IMR-90 (cell line): ENCODE measurements around the gene ASB13. TPM values are rescaled to one million over a fixed set of nuclear protein-coding genes. Genes with fewer than 3 reads are reported as not detected.
A peak's percentile ranks its signal among the peaks of the same experiment; 100 is the strongest.

Experiments
- ATAC-seq: fragments of 200-7000 bp; cut with Tn5 transposase; 2 replicates; pipeline ENCODE4 v1.9.1; 2020; ENCODE audit warnings: low read depth, mild to moderate bottlenecking, moderate library complexity
- BruUV-seq: library from RNA; stranded (reverse); fragments of 400-500 nt; replicated peaks from 2 replicates; lab custom pipeline; 2021; lab: Mats Ljungman, UMichigan
- CTCF ChIA-PET: fragments of 300-600 bp; formaldehyde crosslinking; extraction: SDS; loops from one replicate; lab custom pipeline; 2021; ENCODE audit warnings: antibody characterized with exemption; lab: Yijun Ruan, JAX
- POLR2A ChIA-PET: fragments of 300-600 bp; sonication (Branson Sonifier 250); formaldehyde crosslinking; loops from one replicate; lab custom pipeline; 2022; ENCODE audit warnings: antibody characterized with exemption; ENCODE audit not compliant: unreplicated experiment; lab: Charles Lee
- DNase-seq: peaks from one replicate; pipeline ENCODE4 v3.0.0; 2013
- H2AFZ ChIP-seq: replicated peaks from 2 replicates; pipeline ENCODE3; 2013; ENCODE audit warnings: low read length, mild to moderate bottlenecking; ENCODE audit not compliant: poor library complexity
- H2AK5ac ChIP-seq: 2 replicates; pipeline ENCODE4 v1.6.1; 2013; ENCODE audit warnings: low read depth, low read length, inconsistent platforms
- H2AK9ac ChIP-seq: replicated peaks from 2 replicates; pipeline ENCODE3; 2013; ENCODE audit warnings: mild to moderate bottlenecking, low read depth, low read length, moderate library complexity; ENCODE audit not compliant: poor library complexity
- H2BK120ac ChIP-seq: 2 replicates; pipeline ENCODE4 v1.6.1; 2013; ENCODE audit warnings: low read depth, low read length, inconsistent platforms
- H2BK15ac ChIP-seq: 3 replicates; pipeline ENCODE4 v1.6.1; 2013; ENCODE audit warnings: low read depth, low read length, inconsistent platforms
- H2BK20ac ChIP-seq: 2 replicates; pipeline ENCODE4 v1.6.1; 2013; ENCODE audit warnings: low read depth, mild to moderate bottlenecking, inconsistent platforms, low read length, moderate library complexity
- H2BK5ac ChIP-seq: 2 replicates; pipeline ENCODE4 v1.6.1; 2013; ENCODE audit warnings: mild to moderate bottlenecking, low read depth, low read length, inconsistent platforms; ENCODE audit not compliant: poor library complexity, severe bottlenecking
- H3K14ac ChIP-seq: replicated peaks from 2 replicates; pipeline ENCODE4 v1.6.1; 2013; ENCODE audit warnings: low read depth, low read length, inconsistent platforms
- H3K18ac ChIP-seq: 2 replicates; pipeline ENCODE4 v1.6.1; 2013; ENCODE audit warnings: low read depth, low read length, control low read depth
- H3K23ac ChIP-seq: 2 replicates; pipeline ENCODE4 v1.6.1; 2013; ENCODE audit warnings: low read depth, low read length, inconsistent platforms
- H3K27ac ChIP-seq: 2 replicates; pipeline ENCODE4 v1.5.1; 2013; ENCODE audit warnings: mild to moderate bottlenecking, control low read depth, low read length; ENCODE audit not compliant: insufficient read depth
- H3K27me3 ChIP-seq: 2 replicates; pipeline ENCODE4 v1.6.1; 2013; ENCODE audit warnings: low read length; ENCODE audit not compliant: control insufficient read depth, insufficient read depth
- H3K36me3 ChIP-seq: 2 replicates; pipeline ENCODE4 v1.6.1; 2013; ENCODE audit warnings: low read length, mixed read lengths; ENCODE audit not compliant: control insufficient read depth, insufficient read depth
- H3K4ac ChIP-seq: 2 replicates; pipeline ENCODE4 v1.6.1; 2013; ENCODE audit warnings: low read depth, low read length, inconsistent platforms
- H3K4me1 ChIP-seq: 2 replicates; pipeline ENCODE4 v1.6.1; 2013; ENCODE audit warnings: low read length, mixed read lengths; ENCODE audit not compliant: control insufficient read depth, insufficient read depth
- H3K4me2 ChIP-seq: 2 replicates; pipeline ENCODE4 v1.6.1; 2013; ENCODE audit warnings: low read depth, mild to moderate bottlenecking, control low read depth, low read length, moderate library complexity
- H3K4me3 ChIP-seq: 2 replicates; pipeline ENCODE4 v1.5.1; 2013; ENCODE audit warnings: low read depth, mild to moderate bottlenecking, control low read depth, low read length, moderate library complexity; ENCODE audit not compliant: insufficient read depth
- H3K56ac ChIP-seq: 2 replicates; pipeline ENCODE4 v1.6.1; 2013; ENCODE audit warnings: low read length, inconsistent platforms; ENCODE audit not compliant: insufficient read depth; ENCODE audit errors: extremely low read depth
- H3K79me1 ChIP-seq, 2 experiments: 2 replicates each; pipeline ENCODE4 v1.6.1; 2013; ENCODE audit warnings: low read length in 2 of 2, inconsistent platforms in 1 of 2, low read depth in 1 of 2
- H3K9ac ChIP-seq: 2 replicates; pipeline ENCODE4 v1.6.1; 2013; ENCODE audit warnings: low read depth, low read length, control low read depth
- H3K9me1 ChIP-seq: 2 replicates; pipeline ENCODE4 v1.6.1; 2013; ENCODE audit warnings: low read length, inconsistent platforms; ENCODE audit not compliant: insufficient read depth
- H3K9me3 ChIP-seq: 2 replicates; pipeline ENCODE4 v1.6.1; 2013; ENCODE audit warnings: low read length; ENCODE audit not compliant: control insufficient read depth, insufficient read depth
- H4K20me1 ChIP-seq: 2 replicates; pipeline ENCODE4 v1.6.1; 2013; ENCODE audit warnings: low read length, inconsistent platforms; ENCODE audit not compliant: insufficient read depth
- H4K5ac ChIP-seq: 2 replicates; pipeline ENCODE4 v1.6.1; 2013; ENCODE audit warnings: mild to moderate bottlenecking, low read depth, low read length, control low read depth
- H4K8ac ChIP-seq, 2 experiments: 2 replicates each; pipeline ENCODE4 v1.6.1; 2013; ENCODE audit warnings: low read depth in 2 of 2, low read length in 2 of 2, control low read depth in 1 of 2, inconsistent platforms in 1 of 2
- H4K91ac ChIP-seq: 2 replicates; pipeline ENCODE4 v1.6.1; 2013; ENCODE audit warnings: low read depth, low read length, inconsistent platforms; ENCODE audit not compliant: insufficient read depth
- BHLHE40 ChIP-seq: fragments of 150-350 bp; IDR thresholded peaks from 2 replicates; pipeline ENCODE4 v1.6.1; 2016; ENCODE audit warnings: mild to moderate bottlenecking, low read depth, low read length
- CEBPB ChIP-seq: IDR thresholded peaks from 2 replicates; pipeline ENCODE4 v1.6.1; 2012; ENCODE audit warnings: low read depth, low read length, improper control_type of control experiment
- CHD1 ChIP-seq: IDR thresholded peaks from 2 replicates; pipeline ENCODE4 v1.6.1; 2012; ENCODE audit warnings: low read depth, low read length, improper control_type of control experiment
- MAZ ChIP-seq: IDR thresholded peaks from 2 replicates; pipeline ENCODE4 v1.6.1; 2012; ENCODE audit warnings: low read depth, mild to moderate bottlenecking, low read length, improper control_type of control experiment, moderate library complexity, borderline replicate concordance
- MXI1 ChIP-seq: IDR thresholded peaks from 2 replicates; pipeline ENCODE4 v1.6.1; 2012; ENCODE audit warnings: low read depth, mild to moderate bottlenecking, low read length, moderate library complexity, borderline replicate concordance
- RFX5 ChIP-seq: IDR thresholded peaks from 2 replicates; pipeline ENCODE4 v1.8.0; 2012; ENCODE audit warnings: low read depth, mild to moderate bottlenecking, low read length, moderate library complexity
- SMC3 ChIP-seq: fragments of 150-350 bp; IDR thresholded peaks from 2 replicates; pipeline ENCODE4 v1.6.1; 2016; ENCODE audit warnings: low read depth, mild to moderate bottlenecking, antibody characterized with exemption, low read length, moderate library complexity
- WGBS, 2 experiments: methylation state at CpG; one replicate each; pipeline versions ENCODE4 v1.1.5 to v1.1.7; 2013; ENCODE audit warnings: missing lambda C conversion rate in 2 of 2; ENCODE audit not compliant: insufficient read length in 1 of 2; ENCODE audit errors: extremely low coverage in 2 of 2; 5-methylcytosine and 5-hydroxymethylcytosine counted together
- dilution Hi-C: fragments of 300-500 bp; cut with HindIII; formaldehyde crosslinking; loops from one replicate; pipeline ENCODE4 v1.14.3; 2018; ENCODE audit warnings: low sequenced_read_pairs; ENCODE audit not compliant: unreplicated experiment
- in situ Hi-C: fragments of 300-500 bp; cut with MboI; formaldehyde crosslinking; loops from 3 replicates; pipeline ENCODE4 v1.14.3; 2019; ENCODE audit warnings: low sequenced_read_pairs, inconsistent platforms, mixed read lengths
- intact Hi-C: fragments of 100-400 bp; cut with micrococcal nuclease; formaldehyde crosslinking; loops from 2 replicates; pipeline ENCODE4 v1.10.0; 2022
- polyA plus RNA-seq, 3 experiments: library from polyadenylated mRNA; depleted of rRNA; stranded (reverse); fragments of >200 nt; gene quantifications; 2 replicates each; pipeline ENCODE4 v1.2.3, GENCODE V29; 2012; ENCODE audit warnings: low replicate concordance in 1 of 3
- total RNA-seq: library from RNA; depleted of rRNA; stranded (reverse); fragments of >200 nt; gene quantifications from 2 replicates; pipeline ENCODE4 v1.2.3, GENCODE V29; 2012
- TF ChIP-seq, protein P1 (sequence below): fragments of 150-350 bp; IDR thresholded peaks from 2 replicates; pipeline ENCODE4 v1.6.1; 2016; ENCODE audit warnings: low read depth, mild to moderate bottlenecking, low read length, moderate library complexity, borderline replicate concordance

ASB13 gene
- total and polyA plus RNA-seq, 2 of the 4 experiments (the other 2 are of a cell fraction), result 4.6 to 6.3 TPM

DNA sequence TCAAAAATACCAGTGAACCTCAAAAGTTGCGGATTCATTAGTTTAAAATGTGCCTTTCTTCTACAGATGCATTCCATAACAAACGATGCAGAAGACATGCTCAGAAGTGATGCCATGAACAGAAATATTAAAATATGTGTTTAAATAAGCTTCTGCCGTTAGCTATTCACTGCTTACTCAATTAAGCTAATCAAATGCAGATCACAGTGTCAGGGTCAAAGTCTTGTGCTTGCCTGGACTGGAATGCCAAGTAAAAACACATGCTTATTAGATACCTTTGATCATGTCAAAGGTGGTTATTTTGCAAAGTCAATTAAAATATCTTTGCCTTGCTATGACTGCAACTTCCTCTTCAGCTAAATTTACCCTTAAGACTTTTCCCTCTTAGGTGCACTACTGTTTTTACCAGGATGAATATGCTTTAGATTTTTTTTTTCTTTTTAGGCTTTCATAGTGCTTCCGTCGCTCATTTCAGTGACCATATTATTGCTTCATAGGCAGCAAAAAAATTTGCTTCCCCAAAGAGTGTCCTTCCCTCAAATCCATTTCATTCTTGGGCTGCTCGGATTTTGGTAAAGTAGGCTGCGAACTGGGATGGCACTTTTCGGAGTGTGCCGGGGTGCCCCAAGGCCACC lies 905 bp downstream of the ASB13 start:
- Histone ChIP-seq H3K27me3 (peaks cover 8% of the 10 kb centered on the region), H3K18ac (no peak overlapping the region), H2BK120ac (no peak overlapping the region), H3K4me3 (peak overlapping the region; percentile 62), H2BK5ac (no peak overlapping the region), H4K8ac (peak overlapping the region; percentile 65 to 87; a peak in 2 of 4 replicates), H3K36me3 (no peaks in the 10 kb centered on the region), H3K56ac (no peak overlapping the region), H4K5ac (no peak overlapping the region), H2BK15ac (no peak overlapping the region), H3K23ac (no peak overlapping the region; the same call in 1 of the 2 replicates), H3K14ac (no peak overlapping the region), H3K9ac (peak overlapping the region; percentile 60), H3K27ac (no peak overlapping the region; the same call in 1 of the 2 replicates), H2AFZ (peak overlapping the region; percentile 90), H3K4me2 (peak overlapping the region; percentile 96), H4K91ac (no peak overlapping the region), H3K4ac (peak overlapping the region; percentile 16; the same call in 1 of the 2 replicates), H3K79me1 (peaks cover 4 to 11% of the 10 kb centered on the region in 2 experiments), H3K9me1 (peaks cover 5% of the 10 kb centered on the region; the same call in 1 of the 2 replicates), H2AK5ac (no peak overlapping the region), H3K9me3 (no peaks in the 10 kb centered on the region), H4K20me1 (no peaks in the 10 kb centered on the region; the same call in 1 of the 2 replicates), H2AK9ac (peak overlapping the region; percentile 53), H3K4me1 (no peaks in the 10 kb centered on the region), H2BK20ac (no peak overlapping the region)
- POLR2A ChIA-PET, result interaction anchor here (0.6 kb wide), 1 partner anchor 19 kb away, joined by 3 read pairs; no protein-coding TSS in a partner anchor
- 10% methylated on average over 2 of the region's 9 CpGs; no CpG with 5 or more reads in 1 of the 2 experiments for WGBS, 2 experiments
- no peak for TF ChIP-seq BHLHE40
- TF ChIP-seq, protein P1, sequence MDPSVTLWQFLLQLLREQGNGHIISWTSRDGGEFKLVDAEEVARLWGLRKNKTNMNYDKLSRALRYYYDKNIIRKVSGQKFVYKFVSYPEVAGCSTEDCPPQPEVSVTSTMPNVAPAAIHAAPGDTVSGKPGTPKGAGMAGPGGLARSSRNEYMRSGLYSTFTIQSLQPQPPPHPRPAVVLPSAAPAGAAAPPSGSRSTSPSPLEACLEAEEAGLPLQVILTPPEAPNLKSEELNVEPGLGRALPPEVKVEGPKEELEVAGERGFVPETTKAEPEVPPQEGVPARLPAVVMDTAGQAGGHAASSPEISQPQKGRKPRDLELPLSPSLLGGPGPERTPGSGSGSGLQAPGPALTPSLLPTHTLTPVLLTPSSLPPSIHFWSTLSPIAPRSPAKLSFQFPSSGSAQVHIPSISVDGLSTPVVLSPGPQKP, result no peak
- no peak for TF ChIP-seq SMC3
- no peak for TF ChIP-seq RFX5
- TF ChIP-seq MXI1, result no peak
- TF ChIP-seq CEBPB, result peak; percentile 61
- TF ChIP-seq CHD1, result no peak
- TF ChIP-seq MAZ, result no peak
- ATAC-seq (no peak), DNase-seq (no peak)
- BruUV-seq, result no TSS peak
- in situ Hi-C loops, result no loop called here
- dilution Hi-C loops, result no loop called here
- CTCF ChIA-PET, result no interaction called here
- intact Hi-C loops, result no loop called here
